Activated CD8-positive, alpha-beta T cell treated with anti-CD3 and anti-CD28 coated beads, Interleukin-2, amount 10 ng/mL, durations not matched to agents 7 days and 5 days (primary cell): ENCODE measurements around the gene DDR2. TPM values are rescaled to one million over a fixed set of nuclear protein-coding genes. Genes with fewer than 3 reads are reported as not detected.

Experiments used
- ATAC-seq: fragments of 150-1000 bp; cut with Tn5 transposase; one replicate; pipeline ENCODE4 v1.10.0; 2021; ENCODE audit warnings: moderate library complexity
- CTCF ChIA-PET: fragments of 350-600 bp; sonication (Branson Sonifier 250); formaldehyde crosslinking; loops from one replicate; lab custom pipeline; 2021; ENCODE audit warnings: antibody characterized with exemption; lab: Charles Lee
- POLR2A ChIA-PET: fragments of 350-600 bp; sonication (Branson Sonifier 250); formaldehyde crosslinking; loops from one replicate; lab custom pipeline; 2021; ENCODE audit warnings: antibody characterized with exemption; lab: Charles Lee
- DNase-seq: peaks from one replicate; pipeline ENCODE4 v3.0.0-alpha.2; 2020
- H3K27ac Mint-ChIP-seq: one replicate; pipeline ENCODE4 v1.8.0; 2021; ENCODE audit warnings: mild to moderate bottlenecking, mixed read lengths
- H3K27me3 Mint-ChIP-seq: one replicate; pipeline ENCODE4 v1.8.0; 2021; ENCODE audit warnings: low read depth, mixed read lengths
- H3K36me3 Mint-ChIP-seq: one replicate; pipeline ENCODE4 v1.8.0; 2021; ENCODE audit warnings: low read depth, mixed read lengths
- H3K4me1 Mint-ChIP-seq: one replicate; pipeline ENCODE4 v1.8.0; 2021; ENCODE audit warnings: low read depth, mixed read lengths
- H3K4me3 Mint-ChIP-seq: one replicate; pipeline ENCODE4 v1.8.0; 2021; ENCODE audit warnings: mild to moderate bottlenecking, mixed read lengths
- H3K9me3 Mint-ChIP-seq: one replicate; pipeline ENCODE4 v1.8.0; 2022; ENCODE audit warnings: mixed read lengths; ENCODE audit not compliant: insufficient read depth
- total RNA-seq, 2 experiments: library from RNA; stranded (reverse); gene quantifications; one replicate each; pipeline ENCODE4 v1.2.3, GENCODE V29; 2021

DDR2 gene
- total RNA-seq, 2 experiments from 2014 or later: 0.08 TPM

GRCh38 chr1:162704673-162705424 is 72.6 kb downstream of the DDR2 start:
- Mint-ChIP-seq H3K27ac (no peak overlapping the region), H3K9me3 (no peaks in the 10 kb centered on the region), H3K4me3 (no peak overlapping the region), H3K36me3 (no peaks in the 10 kb centered on the region), H3K4me1 (no peaks in the 10 kb centered on the region), H3K27me3 (no peaks in the 10 kb centered on the region)
- ATAC-seq (no peak), DNase-seq (no peak)
- ChIA-PET POLR2A (no interaction called here), CTCF (interaction anchor here (0.6 kb wide), 1 partner anchor 1693 kb away, joined by 3 read pairs; no protein-coding TSS in a partner anchor)

DNA sequence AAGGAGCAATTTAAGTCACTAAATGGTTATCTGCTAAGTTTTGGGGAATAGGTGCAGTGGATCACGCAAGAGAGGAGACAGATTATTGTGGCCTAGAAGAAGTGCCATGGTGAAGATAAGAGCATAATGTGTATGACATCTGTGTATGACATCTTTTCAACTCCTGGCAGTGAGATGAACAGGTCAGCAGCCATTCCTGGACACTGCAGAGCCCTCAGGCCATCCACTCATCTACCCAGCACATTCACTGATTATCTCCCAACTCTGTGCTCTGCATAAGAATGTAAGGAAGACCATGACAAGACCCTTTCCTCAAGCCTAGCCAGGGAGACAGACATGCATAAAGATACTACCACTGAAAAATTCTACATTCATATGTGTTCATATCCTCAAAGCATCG is 73.7 kb downstream of the DDR2 start:
- no peaks in the 10 kb centered on the region for H3K36me3 Mint-ChIP-seq
- no peaks in the 10 kb centered on the region for H3K4me1 Mint-ChIP-seq
- DNase-seq (no peak), ATAC-seq (no peak)
- H3K27me3 Mint-ChIP-seq: no peaks in the 10 kb centered on the region
- no peak overlapping the region for H3K27ac Mint-ChIP-seq
- H3K9me3 Mint-ChIP-seq: no peaks in the 10 kb centered on the region
- POLR2A ChIA-PET: no interaction called here
- CTCF ChIA-PET: no interaction called here
- H3K4me3 Mint-ChIP-seq: no peak overlapping the region

DNA sequence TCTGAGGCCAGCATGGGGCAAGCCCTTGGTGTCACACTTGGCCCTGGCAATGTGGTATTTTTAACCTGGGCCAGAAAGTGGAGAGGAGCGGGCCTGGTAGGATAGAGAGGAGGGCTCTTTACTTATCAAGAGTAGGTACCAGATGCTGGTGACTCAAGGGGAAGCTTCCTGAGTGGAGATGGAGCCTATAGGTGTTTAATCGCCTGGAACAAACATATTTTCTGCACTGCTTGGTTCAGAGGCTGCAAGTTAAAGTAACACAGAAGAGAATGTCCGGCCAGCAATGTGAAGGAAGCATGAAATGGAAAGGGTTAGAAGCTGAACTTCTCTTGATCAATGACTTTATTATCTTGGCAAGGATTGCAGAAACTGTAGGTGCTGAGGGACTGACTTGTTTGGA is 74.3 kb downstream of the DDR2 start:
- H3K4me1 Mint-ChIP-seq: no peaks in the 10 kb centered on the region
- ChIA-PET CTCF (no interaction called here), POLR2A (no interaction called here)
- H3K4me3 Mint-ChIP-seq: no peak overlapping the region
- DNase-seq (no peak), ATAC-seq (no peak)
- H3K27me3 Mint-ChIP-seq: no peaks in the 10 kb centered on the region
- no peak overlapping the region for H3K27ac Mint-ChIP-seq
- H3K9me3 Mint-ChIP-seq: no peaks in the 10 kb centered on the region
- H3K36me3 Mint-ChIP-seq: no peaks in the 10 kb centered on the region

DNA sequence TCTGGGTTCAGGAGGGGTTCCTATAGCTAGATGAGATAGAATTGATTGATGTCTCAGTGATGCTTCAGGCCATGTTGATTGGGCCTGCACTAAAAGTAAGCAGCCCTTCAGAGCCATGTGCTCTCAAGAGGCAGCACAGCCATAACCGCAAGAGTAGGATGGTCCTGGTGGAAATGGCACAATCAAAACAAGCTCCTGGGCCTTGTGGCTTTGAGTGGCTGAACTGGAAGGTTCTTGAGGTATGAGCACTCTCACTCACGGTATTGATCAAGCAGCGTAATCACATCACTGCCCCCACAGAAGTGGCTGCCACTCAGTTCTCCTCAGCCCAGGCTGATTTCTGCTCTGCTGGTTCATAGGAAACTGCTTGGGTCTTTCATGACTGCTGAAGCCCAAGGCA is 76.0 kb downstream of the DDR2 start:
- ChIA-PET POLR2A (no interaction called here), CTCF (no interaction called here)
- Mint-ChIP-seq H3K4me3 (no peak overlapping the region), H3K36me3 (no peaks in the 10 kb centered on the region), H3K4me1 (no peaks in the 10 kb centered on the region), H3K27ac (no peak overlapping the region), H3K27me3 (peaks cover 4% of the 10 kb centered on the region), H3K9me3 (no peaks in the 10 kb centered on the region)
- DNase-seq: no peak
- ATAC-seq: no peak

DNA sequence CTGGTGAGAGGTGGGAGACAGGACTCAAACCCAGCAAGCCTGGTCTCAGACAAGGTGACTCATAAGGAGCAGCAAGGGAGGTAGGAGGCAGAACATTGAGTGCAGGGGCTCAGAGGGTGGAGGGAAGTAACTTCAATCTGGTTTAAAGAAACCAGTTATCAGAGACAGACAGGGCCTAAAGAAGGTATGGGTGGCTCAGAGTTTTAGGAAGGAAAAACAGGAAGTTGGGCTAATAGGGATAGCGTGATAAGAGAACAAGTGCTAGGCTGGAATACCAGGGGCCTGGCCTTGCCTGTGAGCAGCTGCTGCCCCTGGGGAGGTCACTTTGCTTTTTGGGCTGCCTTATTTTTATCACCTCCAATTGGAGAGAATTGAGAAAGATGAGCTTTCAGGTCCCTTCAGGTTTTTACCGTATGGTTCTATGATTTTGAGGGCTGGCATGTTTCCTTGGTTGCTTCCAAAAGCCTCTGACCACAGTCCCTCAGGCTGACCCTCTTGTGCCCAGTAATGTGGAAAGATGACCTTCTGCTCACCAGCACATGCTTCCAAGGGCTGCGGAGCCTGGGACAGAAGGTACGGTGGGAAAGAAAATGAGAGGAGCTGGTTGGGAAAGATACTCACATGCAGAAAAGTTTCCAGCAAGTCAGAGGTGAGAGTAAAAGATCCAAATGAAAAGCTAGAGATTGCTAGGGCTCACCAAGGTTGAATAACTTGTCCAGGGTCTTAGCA is 77.0 kb downstream of the DDR2 start:
- H3K4me1 Mint-ChIP-seq: no peaks in the 10 kb centered on the region
- CTCF ChIA-PET: no interaction called here
- no peak overlapping the region for H3K27ac Mint-ChIP-seq
- no peaks in the 10 kb centered on the region for H3K36me3 Mint-ChIP-seq
- DNase-seq: no peak
- no peak overlapping the region for H3K4me3 Mint-ChIP-seq
- H3K27me3 Mint-ChIP-seq: peaks cover 4% of the 10 kb centered on the region
- no peaks in the 10 kb centered on the region for H3K9me3 Mint-ChIP-seq
- POLR2A ChIA-PET: no interaction called here
- ATAC-seq: no peak

DNA sequence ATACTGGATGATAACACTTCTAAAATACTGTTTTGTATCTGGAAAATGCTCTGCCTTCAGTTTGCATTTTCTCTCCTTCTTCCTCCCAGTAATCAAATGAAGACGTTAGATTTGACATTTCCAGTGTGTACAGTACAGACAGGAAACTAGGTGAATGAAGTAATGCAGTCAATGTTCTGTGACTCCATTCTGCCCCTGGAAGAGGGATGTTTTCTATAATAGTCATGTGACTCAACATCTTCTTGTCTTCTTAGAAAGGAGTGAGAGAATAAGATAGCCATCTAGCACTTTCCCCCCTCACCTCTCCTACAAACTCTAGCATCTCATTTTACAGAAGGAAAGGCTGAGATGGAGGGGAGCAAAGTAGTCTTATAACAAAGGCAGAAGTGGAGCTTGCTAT is 77.6 kb downstream of the DDR2 start:
- ChIA-PET POLR2A (no interaction called here), CTCF (no interaction called here)
- DNase-seq (no peak), ATAC-seq (no peak)
- Mint-ChIP-seq H3K4me3 (no peak overlapping the region), H3K36me3 (no peaks in the 10 kb centered on the region), H3K9me3 (no peaks in the 10 kb centered on the region), H3K27me3 (peaks cover 4% of the 10 kb centered on the region), H3K4me1 (no peaks in the 10 kb centered on the region), H3K27ac (no peak overlapping the region)

DNA sequence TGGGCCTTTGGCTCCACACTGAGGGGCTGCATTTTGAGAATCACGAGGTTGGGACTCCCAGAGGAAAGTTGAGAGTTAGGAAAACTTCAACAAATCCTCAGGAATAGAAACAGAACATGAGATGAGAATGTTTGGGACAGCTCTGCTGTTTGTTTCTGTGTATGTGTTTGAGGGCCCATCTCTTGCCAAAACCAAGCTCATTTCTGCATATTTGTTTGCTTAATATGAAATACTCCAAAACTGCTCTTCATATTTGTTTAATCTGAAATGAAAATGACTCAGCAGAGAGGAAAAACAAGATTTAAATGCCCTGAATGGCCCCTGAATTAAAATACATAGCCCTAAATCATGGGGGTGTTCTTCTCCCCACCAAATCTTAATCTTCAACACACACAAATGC is 78.1 kb downstream of the DDR2 start:
- H3K9me3 Mint-ChIP-seq: no peaks in the 10 kb centered on the region

DNA sequence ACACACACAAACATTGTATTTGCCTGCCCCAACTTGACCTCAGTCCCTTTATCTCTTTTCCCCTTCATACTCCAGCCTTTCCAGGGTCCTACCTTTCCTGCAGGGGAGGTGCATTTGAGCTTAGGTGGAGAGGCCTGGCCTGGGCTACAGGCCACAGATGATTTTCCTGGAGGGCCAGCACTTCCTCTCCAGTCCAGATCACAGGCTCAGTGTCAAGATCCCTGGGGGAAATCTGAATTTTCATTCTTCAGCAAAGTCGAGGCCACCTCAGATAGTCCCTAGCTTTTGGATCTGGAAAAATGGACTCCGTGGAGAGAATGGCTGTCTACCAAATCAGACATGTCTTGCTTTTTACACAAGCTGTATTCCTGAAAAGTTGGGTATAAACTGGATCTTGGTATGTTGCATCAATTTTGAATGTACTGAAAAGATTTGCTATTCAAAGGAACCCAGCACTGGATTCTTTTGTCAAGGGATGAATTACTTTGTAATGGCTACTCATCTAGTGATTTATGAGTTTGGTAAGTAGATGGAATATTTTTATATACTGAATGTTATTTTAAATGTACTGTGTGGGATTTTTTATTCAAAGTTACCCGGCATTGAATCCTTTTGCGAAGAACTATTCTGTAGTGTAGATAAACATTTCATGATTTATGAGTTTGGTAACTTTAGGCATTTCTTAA is 78.7 kb downstream of the DDR2 start:
- ChIA-PET POLR2A (no interaction called here), CTCF (no interaction called here)

More for the DNA sequence above, 78.1 kb downstream of the DDR2 start:
- DNase-seq (no peak), ATAC-seq (no peak)
- peaks cover 6% of the 10 kb centered on the region for H3K27me3 Mint-ChIP-seq
- ChIA-PET POLR2A (no interaction called here), CTCF (no interaction called here)
- no peak overlapping the region for H3K27ac Mint-ChIP-seq
- H3K4me1 Mint-ChIP-seq: no peaks in the 10 kb centered on the region
- H3K36me3 Mint-ChIP-seq: no peaks in the 10 kb centered on the region
- no peak overlapping the region for H3K4me3 Mint-ChIP-seq

DNA sequence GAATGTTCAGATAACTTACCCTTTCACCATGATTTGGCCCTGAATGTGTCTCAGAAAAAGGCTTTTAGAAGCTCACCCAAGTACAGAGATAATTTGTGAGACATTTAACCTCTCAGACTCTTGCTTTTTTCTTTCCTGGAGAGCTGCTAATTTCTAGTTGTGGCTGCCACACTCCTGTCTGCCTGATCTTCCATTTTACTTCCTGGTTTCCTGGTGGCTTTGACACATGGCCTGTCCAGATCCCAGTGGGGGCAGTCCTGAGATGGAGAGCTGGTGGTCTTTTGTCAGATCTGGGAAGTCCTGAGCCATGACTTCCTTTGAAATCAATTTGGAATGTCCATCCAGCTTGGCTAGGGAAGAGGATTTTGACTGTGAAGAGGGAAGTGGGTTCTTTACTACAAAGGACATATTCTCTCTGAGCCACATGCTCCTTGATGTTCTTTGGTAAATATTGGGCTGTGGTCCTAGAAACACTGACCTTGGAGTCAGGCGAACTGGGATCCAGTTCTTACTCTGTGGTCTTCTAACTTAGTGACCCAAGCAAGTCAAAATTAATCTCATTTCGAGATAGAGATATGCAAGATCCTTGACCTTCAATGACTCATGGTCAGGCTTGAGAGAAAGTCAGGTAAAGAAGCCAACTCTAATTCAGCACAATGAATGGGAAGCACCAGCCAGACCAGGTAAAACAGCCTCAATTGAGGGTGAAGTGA is 80.2 kb downstream of the DDR2 start:
- no peaks in the 10 kb centered on the region for H3K4me1 Mint-ChIP-seq
- peaks cover 10% of the 10 kb centered on the region for H3K27me3 Mint-ChIP-seq
- H3K4me3 Mint-ChIP-seq: no peak overlapping the region

More for the DNA sequence above, 78.7 kb downstream of the DDR2 start:
- H3K27me3 Mint-ChIP-seq: peaks cover 8% of the 10 kb centered on the region
- H3K4me3 Mint-ChIP-seq: no peak overlapping the region
- H3K9me3 Mint-ChIP-seq: no peaks in the 10 kb centered on the region
- H3K27ac Mint-ChIP-seq: no peak overlapping the region
- ATAC-seq: no peak
- H3K36me3 Mint-ChIP-seq: no peaks in the 10 kb centered on the region
- no peaks in the 10 kb centered on the region for H3K4me1 Mint-ChIP-seq
- DNase-seq: no peak

GRCh38 chr1:162716123-162716522 is 83.9 kb downstream of the DDR2 start:
- Mint-ChIP-seq H3K4me3 (no peak overlapping the region), H3K27me3 (peaks cover 12% of the 10 kb centered on the region), H3K4me1 (no peaks in the 10 kb centered on the region), H3K27ac (no peak overlapping the region), H3K36me3 (no peaks in the 10 kb centered on the region), H3K9me3 (no peaks in the 10 kb centered on the region)
- CTCF ChIA-PET: no interaction called here
- ATAC-seq: no peak
- no peak for DNase-seq
- POLR2A ChIA-PET: no interaction called here

More for the DNA sequence above, 80.2 kb downstream of the DDR2 start:
- DNase-seq (no peak), ATAC-seq (no peak)
- CTCF ChIA-PET: no interaction called here
- POLR2A ChIA-PET: no interaction called here
- Mint-ChIP-seq H3K36me3 (no peaks in the 10 kb centered on the region), H3K27ac (no peak overlapping the region), H3K9me3 (no peaks in the 10 kb centered on the region)

DNA sequence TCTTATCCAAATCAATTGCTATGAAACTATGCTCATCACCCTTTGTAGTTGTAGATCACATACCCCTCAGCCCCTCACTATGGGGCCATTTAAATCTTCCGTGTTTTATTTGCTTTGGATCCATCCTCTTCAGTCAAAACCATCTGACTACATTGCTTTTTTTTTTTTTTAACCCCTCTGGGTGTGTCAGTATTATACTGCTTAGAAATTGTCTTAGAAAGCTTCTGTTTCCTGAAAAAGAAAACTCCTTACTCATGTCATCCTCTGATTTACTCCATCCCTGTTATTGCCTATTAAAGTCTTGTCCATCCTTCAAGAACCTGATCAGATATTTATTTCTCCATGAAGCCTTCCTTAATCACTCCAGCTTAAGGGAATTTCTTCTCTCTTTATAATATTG is 84.3 kb downstream of the DDR2 start:
- CTCF ChIA-PET: no interaction called here
- no peak for ATAC-seq
- H3K9me3 Mint-ChIP-seq: no peaks in the 10 kb centered on the region
- H3K4me1 Mint-ChIP-seq: no peaks in the 10 kb centered on the region
- peaks cover 12% of the 10 kb centered on the region for H3K27me3 Mint-ChIP-seq
- H3K4me3 Mint-ChIP-seq: no peak overlapping the region
- no peaks in the 10 kb centered on the region for H3K36me3 Mint-ChIP-seq
- POLR2A ChIA-PET: no interaction called here
- H3K27ac Mint-ChIP-seq: no peak overlapping the region
- no peak for DNase-seq
